NOMO-1 treated with dmso at 0.1 percent for 144 hours (cell line): ENCODE measurements around the gene KCNJ6.
A peak's percentile ranks its signal among the peaks of the same experiment; 100 is the strongest.
"Not testable (repeated sequence)": the region's sequence is repeated elsewhere in the genome, so short reads cannot be mapped to it uniquely, and the experiment has no call there.

Experiments
- DNase-seq: peaks from one replicate; lab custom pipeline; 2025; ENCODE audit not compliant: unreplicated experiment; lab: John Stamatoyannopoulos, UW

Gene KCNJ6

GRCh38 chr21:37783016-37783415 is 133.2 kb downstream of the KCNJ6 start:
- DNase-seq, result no peak

GRCh38 chr21:37780991-37781983 is 135.0 kb downstream of the KCNJ6 start:
- DNase-seq, result no peak

- DNase-seq, result no peak
Observed at GRCh38 chr21:37771181-37771580, 145.1 kb downstream of the KCNJ6 start.

GRCh38 chr21:37770461-37770860 is 145.8 kb downstream of the KCNJ6 start:
- no peak for DNase-seq

GRCh38 chr21:37769656-37770055 is 146.6 kb downstream of the KCNJ6 start:
- DNase-seq, result no peak

GRCh38 chr21:37767984-37768383 is 148.3 kb downstream of the KCNJ6 start:
- DNase-seq, result no peak

GRCh38 chr21:37766129-37766528 is 150.1 kb downstream of the KCNJ6 start:
- no peak for DNase-seq

- no peak for DNase-seq
Observed at GRCh38 chr21:37765221-37765900, 150.9 kb downstream of the KCNJ6 start.

GRCh38 chr21:37764691-37765090 is 151.6 kb downstream of the KCNJ6 start:
- no peak for DNase-seq

- DNase-seq, result no peak
Observed at GRCh38 chr21:37763298-37763697, 153.0 kb downstream of the KCNJ6 start.

- DNase-seq, result no peak
Observed at GRCh38 chr21:37762606-37763005, 153.7 kb downstream of the KCNJ6 start.

GRCh38 chr21:37761406-37761805 is 154.9 kb downstream of the KCNJ6 start:
- not testable (repeated sequence) for DNase-seq

GRCh38 chr21:37759777-37760176 is 156.5 kb downstream of the KCNJ6 start:
- DNase-seq, result no peak

- peak; percentile 7 for DNase-seq
Observed at GRCh38 chr21:37758982-37759381, 157.3 kb downstream of the KCNJ6 start.

GRCh38 chr21:37757606-37758376 is 158.5 kb downstream of the KCNJ6 start:
- no peak for DNase-seq

- DNase-seq, result no peak
Observed at GRCh38 chr21:37753122-37753599, 163.1 kb downstream of the KCNJ6 start.

GRCh38 chr21:37751268-37751975 is 164.8 kb downstream of the KCNJ6 start:
- DNase-seq, result no peak

- DNase-seq, result no peak
Observed at GRCh38 chr21:37749132-37749531, 167.1 kb downstream of the KCNJ6 start.

GRCh38 chr21:37748351-37748750 is 167.9 kb downstream of the KCNJ6 start:
- no peak for DNase-seq

GRCh38 chr21:37746849-37747248 is 169.4 kb downstream of the KCNJ6 start:
- no peak for DNase-seq

GRCh38 chr21:37744551-37744950 is 171.7 kb downstream of the KCNJ6 start:
- no peak for DNase-seq
